ENCODE data around the gene ARPC5.

The ARPC5 gene

GRCh38 chr1:183609759-183610452 is 25.7 kb downstream of the ARPC5 start:
- DNase-seq, result no peak

- DNase-seq, result peak in 1 of 2 donors; percentile 60
Measured at GRCh38 chr1:183609313-183609712, 26.3 kb downstream of the ARPC5 start.

GRCh38 chr1:183607322-183607980 is 28.1 kb downstream of the ARPC5 start:
- no peak for DNase-seq

- DNase-seq, result no peak
Measured at GRCh38 chr1:183605904-183606303, 29.7 kb downstream of the ARPC5 start.

GRCh38 chr1:183604815-183605214 is 30.8 kb downstream of the ARPC5 start:
- DNase-seq, result peak in 1 of 2 donors; percentile 31

- peak in 1 of 2 donors; percentile 74 for DNase-seq
Measured at GRCh38 chr1:183604038-183604808, 31.4 kb downstream of the ARPC5 start.

GRCh38 chr1:183602510-183602909 is 33.1 kb downstream of the ARPC5 start:
- no peak for DNase-seq

GRCh38 chr1:183600634-183601033 is 34.9 kb downstream of the ARPC5 start:
- DNase-seq, result no peak

GRCh38 chr1:183600136-183600535 is 35.4 kb downstream of the ARPC5 start:
- peak in 1 of 2 donors; percentile 55 for DNase-seq

- no peak for DNase-seq
Measured at GRCh38 chr1:183598386-183598785, 37.2 kb downstream of the ARPC5 start.

- DNase-seq, result no peak
Measured at GRCh38 chr1:183597656-183598347, 37.8 kb downstream of the ARPC5 start.

GRCh38 chr1:183596500-183596899 is 39.1 kb downstream of the ARPC5 start:
- DNase-seq, result no peak

GRCh38 chr1:183595537-183595936 is 40.0 kb downstream of the ARPC5 start:
- no peak for DNase-seq

- DNase-seq, result peak in 1 of 2 donors; percentile 46
Measured at GRCh38 chr1:183593356-183593755, 42.2 kb downstream of the ARPC5 start.

GRCh38 chr1:183592733-183593132 is 42.9 kb downstream of the ARPC5 start:
- no peak for DNase-seq

GRCh38 chr1:183590244-183591191 is 45.1 kb downstream of the ARPC5 start, which contains the start of gene NCF2:
Gene NCF2, minus strand, starts transcription at chr1:183590459. Its CDS starts 130 bp downstream, at chr1:183590329.
- peak; percentile 48 to 83 for DNase-seq

GRCh38 chr1:183589874-183590243 is 45.7 kb downstream of the ARPC5 start:
- no peak for DNase-seq

GRCh38 chr1:183589384-183589783 is 46.2 kb downstream of the ARPC5 start:
- no peak for DNase-seq

- DNase-seq, result no peak
Measured at GRCh38 chr1:183588827-183589226, 46.8 kb downstream of the ARPC5 start.

- DNase-seq, result no peak
Measured at GRCh38 chr1:183586926-183587325, 48.7 kb downstream of the ARPC5 start.

GRCh38 chr1:183586455-183586854 is 49.1 kb downstream of the ARPC5 start:
- no peak for DNase-seq

- DNase-seq, result no peak
Measured at GRCh38 chr1:183585038-183585437, 50.5 kb downstream of the ARPC5 start.
